HepG2 (cell line): ENCODE measurements around the gene NAV2. TPM values are rescaled to one million over a fixed set of nuclear protein-coding genes. Genes with fewer than 3 reads are reported as not detected.

Experiments
- BORCS8-MEF2B ChIP-seq: sonication (generic); formaldehyde crosslinking; IDR thresholded peaks from 2 replicates; pipeline ENCODE4 v1.8.0; 2022; ENCODE audit warnings: mild to moderate bottlenecking, missing genetic modification reagents
- HNF4G ChIP-seq, 2 experiments: sonication (generic) in 1 of 2; formaldehyde crosslinking in 1 of 2; IDR thresholded peaks; 2 replicates each; pipeline versions ENCODE4 v1.4.0 to v1.6.1; 2011 to 2020; ENCODE audit warnings: borderline replicate concordance in 2 of 2, low read depth in 2 of 2, mild to moderate bottlenecking in 2 of 2, low read length in 1 of 2, missing genetic modification reagents in 1 of 2, moderate library complexity in 1 of 2
- MAFK ChIP-seq, 2 experiments: IDR thresholded peaks in 1 of 2; conservative IDR thresholded peaks in 1 of 2; 2 replicates each; pipeline ENCODE4 v1.6.1; 2011; ENCODE audit warnings: improper control_type of control experiment in 2 of 2, low read length in 2 of 2
- NR2C2 ChIP-seq: sonication (generic); formaldehyde crosslinking; IDR thresholded peaks from 2 replicates; pipeline ENCODE4 v1.4.0; 2020; ENCODE audit warnings: missing genetic modification reagents, mild to moderate bottlenecking, moderate library complexity, borderline replicate concordance
- RXRB ChIP-seq: IDR thresholded peaks from 2 replicates; pipeline ENCODE4 v1.6.1; 2016; ENCODE audit warnings: borderline replicate concordance, missing genetic modification reagents, missing compliant biosample characterization
- ZFP82 ChIP-seq: sonication (generic); formaldehyde crosslinking; IDR thresholded peaks from 2 replicates; pipeline ENCODE4 v1.5.1; 2020; ENCODE audit warnings: mild to moderate bottlenecking, missing genetic modification reagents, borderline replicate concordance
- ZMYM2 ChIP-seq: sonication (generic); formaldehyde crosslinking; IDR thresholded peaks from 2 replicates; pipeline ENCODE4 v1.8.0; 2022; ENCODE audit warnings: mild to moderate bottlenecking, missing genetic modification reagents
- ZNF549 ChIP-seq: sonication (generic); formaldehyde crosslinking; IDR thresholded peaks from 2 replicates; pipeline ENCODE4 v1.5.0; 2020; ENCODE audit warnings: missing genetic modification reagents
- ZNF572 ChIP-seq: sonication (generic); formaldehyde crosslinking; IDR thresholded peaks from 2 replicates; pipeline ENCODE4 v1.5.1; 2020; ENCODE audit warnings: mild to moderate bottlenecking, missing genetic modification reagents
- polyA plus RNA-seq, 8 experiments: library from polyadenylated mRNA; depleted of rRNA in 3 of 8; stranded (reverse) in 7 of 8; unstranded in 1 of 8; fragments of >200 nt; fragmentation: Illumina TruSeq in 4 of 8; extraction: Trizol in 4 of 8; gene quantifications; 2 replicates each; pipeline versions ENCODE4 v1.2.1 to v1.2.3, GENCODE V29; 2011 to 2016; ENCODE audit warnings: low read depth in 4 of 8, missing spikeins in 1 of 8, mixed read lengths in 1 of 8; ENCODE audit not compliant: insufficient read depth in 1 of 8
- total RNA-seq, 5 experiments: library from RNA; depleted of rRNA; stranded (reverse); fragments of >200 nt; fragmentation: Illumina TruSeq; extraction: Trizol; gene quantifications; 2 replicates each; pipeline ENCODE4 v1.2.3, GENCODE V29; 2016; ENCODE audit warnings: low read depth in 1 of 5
- TF ChIP-seq, protein P1 (sequence below): sonication (generic); formaldehyde crosslinking; IDR thresholded peaks from 2 replicates; pipeline ENCODE4 v1.4.0; 2020; ENCODE audit warnings: mild to moderate bottlenecking, missing genetic modification reagents
- TF ChIP-seq, protein P2 (sequence below): sonication (generic); formaldehyde crosslinking; IDR thresholded peaks from 2 replicates; pipeline ENCODE4 v1.4.0; 2020; ENCODE audit warnings: mild to moderate bottlenecking, missing genetic modification reagents
- TF ChIP-seq, protein P3 (sequence below): sonication (generic); formaldehyde crosslinking; IDR thresholded peaks from 2 replicates; pipeline ENCODE4 v1.5.0; 2020; ENCODE audit warnings: mild to moderate bottlenecking, missing genetic modification reagents

NAV2 gene
- total and polyA plus RNA-seq, 2 of the 13 experiments (the other 11 are each of a cell fraction or from before 2014, with no cell fraction given) = 9.3 to 34.6 TPM

DNA sequence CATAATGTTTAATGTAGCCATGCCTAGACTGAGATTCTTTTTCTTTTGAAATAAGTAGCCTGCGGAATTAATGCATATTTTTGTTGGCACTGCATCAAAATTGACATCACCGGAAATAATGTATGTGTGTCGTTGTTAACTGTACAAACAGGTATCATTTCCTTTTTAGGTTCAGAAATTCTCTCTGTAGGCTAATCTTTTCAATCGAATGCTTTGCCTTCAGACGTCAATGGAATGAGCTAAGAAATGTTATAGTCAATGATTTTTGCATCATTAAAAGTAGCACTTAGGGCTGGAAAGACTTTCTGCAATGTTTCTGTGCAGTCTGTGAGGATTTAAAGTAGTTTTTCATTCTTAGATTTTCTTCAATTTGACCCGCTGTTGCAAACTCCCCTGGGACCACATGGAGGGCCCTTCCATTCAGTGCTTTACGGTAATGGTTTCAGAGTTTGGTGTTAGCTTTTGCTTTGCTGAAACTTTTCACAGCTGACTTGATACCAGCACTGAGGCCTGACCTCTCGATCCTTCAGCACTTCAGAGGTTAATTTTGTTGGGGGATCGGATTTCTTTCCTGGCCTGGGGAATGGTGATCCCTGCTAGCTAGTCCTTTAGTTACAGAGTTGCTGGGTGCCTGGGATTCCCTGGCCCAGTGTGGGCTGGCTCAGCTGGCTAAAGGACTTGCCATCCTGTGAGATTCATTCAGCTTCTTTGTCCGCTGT, 309.9 kb downstream of the NAV2 start (continued):
- TF ChIP-seq, protein P1, sequence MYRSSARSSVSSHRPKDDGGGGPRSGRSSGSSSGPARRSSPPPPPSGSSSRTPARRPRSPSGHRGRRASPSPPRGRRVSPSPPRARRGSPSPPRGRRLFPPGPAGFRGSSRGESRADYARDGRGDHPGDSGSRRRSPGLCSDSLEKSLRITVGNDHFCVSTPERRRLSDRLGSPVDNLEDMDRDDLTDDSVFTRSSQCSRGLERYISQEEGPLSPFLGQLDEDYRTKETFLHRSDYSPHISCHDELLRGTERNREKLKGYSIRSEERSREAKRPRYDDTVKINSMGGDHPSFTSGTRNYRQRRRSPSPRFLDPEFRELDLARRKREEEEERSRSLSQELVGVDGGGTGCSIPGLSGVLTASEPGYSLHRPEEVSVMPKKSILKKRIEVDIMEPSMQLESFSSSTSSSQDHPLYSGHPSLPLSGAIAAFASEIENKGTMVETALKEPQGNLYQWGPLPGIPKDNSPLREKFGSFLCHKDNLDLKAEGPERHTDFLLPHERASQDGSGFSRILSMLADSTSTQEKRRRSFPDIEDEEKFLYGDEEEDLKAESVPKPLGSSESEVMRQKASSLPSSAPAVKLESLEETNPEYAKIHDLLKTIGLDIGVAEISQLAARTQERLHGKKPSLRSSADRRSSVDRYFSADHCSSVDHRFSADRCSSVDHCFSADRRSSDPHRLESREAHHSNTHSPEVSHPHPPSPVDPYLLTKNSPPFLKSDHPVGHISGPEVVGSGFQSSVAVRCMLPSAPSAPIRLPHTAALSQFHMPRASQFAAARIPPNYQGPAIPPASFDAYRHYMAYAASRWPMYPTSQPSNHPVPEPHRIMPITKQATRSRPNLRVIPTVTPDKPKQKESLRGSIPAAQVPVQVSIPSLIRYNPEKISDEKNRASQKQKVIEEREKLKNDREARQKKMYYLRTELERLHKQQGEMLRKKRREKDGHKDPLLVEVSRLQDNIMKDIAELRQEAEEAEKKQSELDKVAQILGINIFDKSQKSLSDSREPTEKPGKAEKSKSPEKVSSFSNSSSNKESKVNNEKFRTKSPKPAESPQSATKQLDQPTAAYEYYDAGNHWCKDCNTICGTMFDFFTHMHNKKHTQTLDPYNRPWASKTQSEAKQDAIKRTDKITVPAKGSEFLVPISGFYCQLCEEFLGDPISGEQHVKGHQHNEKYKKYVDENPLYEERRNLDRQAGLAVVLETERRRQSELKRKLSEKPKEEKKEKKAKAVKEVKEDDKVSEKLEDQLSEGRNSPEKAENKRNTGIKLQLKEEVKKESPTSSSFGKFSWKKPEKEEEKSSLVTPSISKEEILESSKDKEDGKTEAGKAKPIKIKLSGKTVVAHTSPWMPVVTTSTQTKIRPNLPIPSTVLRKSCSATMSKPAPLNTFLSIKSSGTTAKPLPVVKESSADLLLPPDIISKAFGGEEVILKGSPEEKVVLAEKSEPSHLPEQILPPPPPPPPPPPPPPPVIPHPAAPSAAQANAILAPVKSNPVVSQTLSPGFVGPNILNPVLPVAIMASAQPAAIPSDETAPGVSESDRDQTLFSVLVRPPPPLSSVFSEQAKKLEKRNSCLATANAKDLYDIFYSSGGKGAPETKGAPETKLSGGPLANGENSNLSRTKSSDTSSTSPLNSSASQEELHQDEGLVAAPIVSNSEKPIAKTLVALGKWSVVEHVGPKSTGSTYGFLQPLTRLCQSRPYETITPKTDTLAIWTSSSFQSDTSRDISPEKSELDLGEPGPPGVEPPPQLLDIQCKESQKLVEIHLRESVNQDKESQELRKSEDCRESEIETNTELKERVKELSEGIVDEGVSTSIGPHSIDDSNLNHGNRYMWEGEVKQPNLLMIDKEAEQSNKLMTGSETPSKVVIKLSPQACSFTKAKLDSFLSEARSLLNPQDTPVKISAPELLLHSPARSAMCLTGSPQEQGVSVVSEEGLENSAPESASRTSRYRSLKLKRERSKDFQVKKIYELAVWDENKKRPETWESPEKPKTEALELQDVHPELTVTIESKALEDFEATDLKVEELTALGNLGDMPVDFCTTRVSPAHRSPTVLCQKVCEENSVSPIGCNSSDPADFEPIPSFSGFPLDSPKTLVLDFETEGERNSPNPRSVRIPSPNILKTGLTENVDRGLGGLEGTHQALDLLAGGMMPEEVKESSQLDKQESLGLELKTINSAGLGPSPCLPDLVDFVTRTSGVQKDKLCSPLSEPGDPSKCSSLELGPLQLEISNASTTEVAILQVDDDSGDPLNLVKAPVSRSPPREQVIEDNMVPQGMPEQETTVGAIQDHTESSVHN (CRISPR knock-in tag) = 0 out of 2 replicates have a peak, but pooled peaks have one; percentile 65
- TF ChIP-seq, protein P2, sequence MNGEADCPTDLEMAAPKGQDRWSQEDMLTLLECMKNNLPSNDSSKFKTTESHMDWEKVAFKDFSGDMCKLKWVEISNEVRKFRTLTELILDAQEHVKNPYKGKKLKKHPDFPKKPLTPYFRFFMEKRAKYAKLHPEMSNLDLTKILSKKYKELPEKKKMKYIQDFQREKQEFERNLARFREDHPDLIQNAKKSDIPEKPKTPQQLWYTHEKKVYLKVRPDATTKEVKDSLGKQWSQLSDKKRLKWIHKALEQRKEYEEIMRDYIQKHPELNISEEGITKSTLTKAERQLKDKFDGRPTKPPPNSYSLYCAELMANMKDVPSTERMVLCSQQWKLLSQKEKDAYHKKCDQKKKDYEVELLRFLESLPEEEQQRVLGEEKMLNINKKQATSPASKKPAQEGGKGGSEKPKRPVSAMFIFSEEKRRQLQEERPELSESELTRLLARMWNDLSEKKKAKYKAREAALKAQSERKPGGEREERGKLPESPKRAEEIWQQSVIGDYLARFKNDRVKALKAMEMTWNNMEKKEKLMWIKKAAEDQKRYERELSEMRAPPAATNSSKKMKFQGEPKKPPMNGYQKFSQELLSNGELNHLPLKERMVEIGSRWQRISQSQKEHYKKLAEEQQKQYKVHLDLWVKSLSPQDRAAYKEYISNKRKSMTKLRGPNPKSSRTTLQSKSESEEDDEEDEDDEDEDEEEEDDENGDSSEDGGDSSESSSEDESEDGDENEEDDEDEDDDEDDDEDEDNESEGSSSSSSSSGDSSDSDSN = peak; percentile 42; the same call in 1 of the 2 replicates
- 0 out of 4 replicates have a peak, but pooled peaks of 1 of the 2 experiments have one; percentile 3 for TF ChIP-seq MAFK (conservative IDR thresholded peaks at IDR 0.05 in 1 of 2, IDR thresholded peaks at IDR 0.05 in 1 of 2; ENCODE audit: low read length in 2 of 2)
- 0 out of 2 replicates have a peak, but pooled peaks have one; percentile 42 for TF ChIP-seq BORCS8-MEF2B (CRISPR knock-in tag)
- 0 out of 2 replicates have a peak, but pooled peaks have one; percentile 35 for TF ChIP-seq RXRB (CRISPR knock-in tag)
- TF ChIP-seq ZFP82 = 0 out of 2 replicates have a peak, but pooled peaks have one; percentile 32
- TF ChIP-seq, protein P3, sequence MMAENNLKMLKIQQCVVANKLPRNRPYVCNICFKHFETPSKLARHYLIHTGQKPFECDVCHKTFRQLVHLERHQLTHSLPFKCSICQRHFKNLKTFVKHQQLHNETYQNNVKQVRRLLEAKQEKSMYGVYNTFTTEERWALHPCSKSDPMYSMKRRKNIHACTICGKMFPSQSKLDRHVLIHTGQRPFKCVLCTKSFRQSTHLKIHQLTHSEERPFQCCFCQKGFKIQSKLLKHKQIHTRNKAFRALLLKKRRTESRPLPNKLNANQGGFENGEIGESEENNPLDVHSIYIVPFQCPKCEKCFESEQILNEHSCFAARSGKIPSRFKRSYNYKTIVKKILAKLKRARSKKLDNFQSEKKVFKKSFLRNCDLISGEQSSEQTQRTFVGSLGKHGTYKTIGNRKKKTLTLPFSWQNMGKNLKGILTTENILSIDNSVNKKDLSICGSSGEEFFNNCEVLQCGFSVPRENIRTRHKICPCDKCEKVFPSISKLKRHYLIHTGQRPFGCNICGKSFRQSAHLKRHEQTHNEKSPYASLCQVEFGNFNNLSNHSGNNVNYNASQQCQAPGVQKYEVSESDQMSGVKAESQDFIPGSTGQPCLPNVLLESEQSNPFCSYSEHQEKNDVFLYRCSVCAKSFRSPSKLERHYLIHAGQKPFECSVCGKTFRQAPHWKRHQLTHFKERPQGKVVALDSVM (CRISPR knock-in tag) = 0 out of 2 replicates have a peak, but pooled peaks have one; percentile 25
- no peak for TF ChIP-seq ZNF549 (CRISPR knock-in tag)
- TF ChIP-seq ZNF572 (CRISPR knock-in tag) = no peak
- 0 out of 2 replicates have a peak, but pooled peaks have one; percentile 35 for TF ChIP-seq NR2C2 (CRISPR knock-in tag)
- no peak for TF ChIP-seq ZMYM2 (CRISPR knock-in tag)
- peak; percentile 67; the same call in 1 of the 2 replicates for TF ChIP-seq HNF4G (IDR thresholded peaks at IDR 0.05; ENCODE audit: borderline replicate concordance, low read depth, low read length)
- TF ChIP-seq HNF4G (CRISPR knock-in tag; IDR thresholded peaks at IDR 0.05; ENCODE audit: borderline replicate concordance, low read depth) = no peak
